Heart left ventricle (tissue), 13 donors: ENCODE data around the gene CCDC183.

Experiments
- CTCF ChIP-seq, 12 donors: fragments of 200-600 bp; sonication (generic) in 4 of 12; IDR thresholded peaks; one replicate each; pipeline versions ENCODE4 v1.5.0 to v1.8.0; 2018 to 2022; ENCODE audit warnings: antibody characterized with exemption in 12 of 12, mild to moderate bottlenecking in 5 of 12
- POLR2A ChIP-seq, 2 donors: fragments of 450-650 bp; IDR thresholded peaks; one replicate each; pipeline ENCODE4 v1.6.1; 2017; ENCODE audit warnings: antibody characterized with exemption in 2 of 2, mild to moderate bottlenecking in 2 of 2, moderate library complexity in 2 of 2
- donor health status: ischemic (EF 13 %, LVEDD 7.1; RV severe dilation, severe dysfunction).
- donor health status: DM: no; HTN: yes; CAD: no.
- donor health status: DM: no; HTN: no; CAD: no.
- donor health status: ischemic (EF 25% LVEDD 6.9; RV normal size, moderate dysfunction).
- donor health status: ischemic (EF 25% LVEDD 5.7; RV mildly dilated, moderate dysfunction).
- donor health status: ischemic (EF 35%, LVEDD 5.7; RV mildly dilated, moderate dysfunction).
- donor health status: nonischemic (EF 11% LVEDD 7.7; RV severe dilation, severe dysfunction).
- donor health status: DM: yes; HTN: yes; CAD: no.
- donor health status: PGD.
- donor health status: ischemic (EF 29% LVEDD 5.4; RV normal size, mild dysfunction).
- donor health status: nonischemic (EF 23%, LVEDD 6.1; RV moderate dilation, normal function).

DNA sequence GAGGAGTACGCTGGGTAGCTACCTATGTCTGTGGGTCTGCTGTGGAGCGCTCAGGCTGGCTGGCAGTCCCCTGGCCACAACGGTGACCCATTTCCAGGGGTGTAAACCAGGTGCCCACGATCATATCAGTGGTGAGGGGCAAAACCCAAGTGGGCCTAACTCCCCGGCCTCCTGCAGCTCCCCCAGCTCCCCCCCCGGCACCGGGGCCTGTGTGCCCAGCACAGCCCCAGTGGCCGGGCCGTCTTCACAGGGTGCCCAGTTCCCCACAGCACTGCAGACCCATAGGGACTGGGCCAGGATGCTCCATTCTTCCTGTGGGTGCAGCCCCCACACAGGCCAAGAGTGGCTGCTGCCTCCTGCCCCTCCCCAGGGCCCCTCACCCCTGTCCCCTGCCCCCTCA lies 37.1 kb upstream of the CCDC183 start:
- no peak for TF ChIP-seq POLR2A (IDR thresholded peaks at IDR 0.05)
- no peak for TF ChIP-seq CTCF (IDR thresholded peaks at IDR 0.05)
